PC-9 (cell line): ENCODE data around the gene REXO5. TPM values are rescaled to one million over a fixed set of nuclear protein-coding genes. Genes with fewer than 3 reads are reported as not detected.
A peak's percentile ranks its signal among the peaks of the same experiment; 100 is the strongest.

Source experiments
- BruUV-seq: library from RNA; stranded (reverse); fragments of 400-500 nt; replicated peaks from 2 replicates; lab custom pipeline; 2021; lab: Mats Ljungman, UMichigan
- CTCF ChIA-PET: fragments of 300-600 bp; sonication (Branson Sonifier 250); formaldehyde crosslinking; loops from one replicate; lab custom pipeline; 2022; ENCODE audit warnings: antibody characterized with exemption; lab: Charles Lee
- POLR2A ChIA-PET: fragments of 300-600 bp; sonication (Branson Sonifier 250); formaldehyde crosslinking; loops from one replicate; lab custom pipeline; 2022; ENCODE audit warnings: antibody characterized with exemption; ENCODE audit not compliant: unreplicated experiment; lab: Charles Lee
- DNase-seq, 2 experiments: peaks; one replicate each; pipeline versions ENCODE4 v3.0.0 to v3.0.0-alpha.2; 2015 to 2022; ENCODE audit warnings: mixed read lengths in 1 of 2
- H2AFZ ChIP-seq: fragments of 200-600 bp; sonication (generic); 2 replicates; pipeline ENCODE4 v1.8.1; 2017; ENCODE audit warnings: antibody characterized with exemption
- H3F3A ChIP-seq: fragments of 200-600 bp; sonication (generic); 2 replicates; pipeline ENCODE4 v1.8.1; 2017; ENCODE audit warnings: antibody characterized with exemption, mild to moderate bottlenecking, low read depth; ENCODE audit not compliant: insufficient read depth
- H3K27ac ChIP-seq: fragments of 200-600 bp; sonication (generic); 2 replicates; pipeline ENCODE4 v1.6.1; 2016; ENCODE audit warnings: mixed run types
- H3K27me3 ChIP-seq: fragments of 200-600 bp; sonication (generic); 2 replicates; pipeline ENCODE4 v1.6.1; 2016; ENCODE audit warnings: low read depth, mixed run types; ENCODE audit not compliant: insufficient read depth
- H3K36me3 ChIP-seq: fragments of 200-600 bp; sonication (generic); 2 replicates; pipeline ENCODE4 v1.6.1; 2016; ENCODE audit warnings: low read depth, mixed run types
- H3K4me1 ChIP-seq: fragments of 200-600 bp; sonication (generic); replicated peaks from 2 replicates; pipeline ENCODE4 v1.6.1; 2016; ENCODE audit warnings: mixed run types; ENCODE audit not compliant: insufficient read depth
- H3K4me2 ChIP-seq: fragments of 200-600 bp; sonication (generic); 2 replicates; pipeline ENCODE4 v1.6.1; 2017; ENCODE audit warnings: mixed run types
- H3K4me3 ChIP-seq: fragments of 200-600 bp; sonication (generic); 2 replicates; pipeline ENCODE4 v1.6.1; 2016; ENCODE audit warnings: mixed run types
- H3K79me2 ChIP-seq: fragments of 200-600 bp; sonication (generic); 2 replicates; pipeline ENCODE4 v1.6.1; 2017; ENCODE audit warnings: low read depth, mixed run types
- H3K9me2 ChIP-seq: fragments of 200-600 bp; sonication (generic); 2 replicates; pipeline ENCODE4 v1.8.1; 2017; ENCODE audit warnings: mild to moderate bottlenecking; ENCODE audit not compliant: insufficient read depth
- H3K9me3 ChIP-seq: fragments of 200-600 bp; sonication (generic); 2 replicates; pipeline ENCODE4 v1.8.1; 2016; ENCODE audit warnings: low read depth; ENCODE audit not compliant: insufficient read depth
- H4K20me1 ChIP-seq: fragments of 200-600 bp; sonication (generic); 2 replicates; pipeline ENCODE4 v1.8.1; 2017; ENCODE audit not compliant: insufficient read depth
- CTCF ChIP-seq: fragments of 200-600 bp; sonication (generic); conservative IDR thresholded peaks from 2 replicates; pipeline ENCODE4 v1.6.1; 2017; ENCODE audit warnings: mixed run types, antibody characterized with exemption, mild to moderate bottlenecking, moderate library complexity
- EZH2 ChIP-seq: fragments of 200-600 bp; sonication (generic); IDR thresholded peaks from 2 replicates; pipeline ENCODE4 v1.8.0; 2017; ENCODE audit warnings: antibody characterized with exemption, low read depth
- intact Hi-C: fragments of 100-400 bp; cut with micrococcal nuclease; formaldehyde crosslinking; loops from one replicate; pipeline ENCODE4 v1.10.0; 2022; ENCODE audit not compliant: unreplicated experiment
- total RNA-seq: library from RNA; stranded (reverse); gene quantifications from 2 replicates; pipeline ENCODE4 v1.2.3, GENCODE V29; 2021

The REXO5 gene
- total RNA-seq, 1 experiment from 2014 or later = 13.2 TPM

- H3K4me3 ChIP-seq = no peak overlapping the region
- no peaks in the 10 kb centered on the region for H3K9me2 ChIP-seq
- H3K36me3 ChIP-seq = 0 out of 2 replicates have a peak, but pooled peaks cover 9% of the 10 kb centered on the region
- H3K9me3 ChIP-seq = no peaks in the 10 kb centered on the region
- no peaks in the 10 kb centered on the region for H3K79me2 ChIP-seq
- no peak for DNase-seq
- no peaks in the 10 kb centered on the region for H3K27me3 ChIP-seq
- no TSS peak for BruUV-seq
- H2AFZ ChIP-seq = no peak overlapping the region
- H3K4me2 ChIP-seq = no peak overlapping the region
- H4K20me1 ChIP-seq = no peaks in the 10 kb centered on the region
- CTCF ChIA-PET = no interaction called here
- intact Hi-C loops = no loop called here
- no peak overlapping the region for H3K27ac ChIP-seq
- no peak for TF ChIP-seq CTCF
- no peak for TF ChIP-seq EZH2
- H3K4me1 ChIP-seq = no peaks in the 10 kb centered on the region
- POLR2A ChIA-PET = no interaction called here
- no peaks in the 10 kb centered on the region for H3F3A ChIP-seq
Measured at GRCh38 chr16:20798364-20798763, 8.0 kb upstream of the REXO5 start.

DNA sequence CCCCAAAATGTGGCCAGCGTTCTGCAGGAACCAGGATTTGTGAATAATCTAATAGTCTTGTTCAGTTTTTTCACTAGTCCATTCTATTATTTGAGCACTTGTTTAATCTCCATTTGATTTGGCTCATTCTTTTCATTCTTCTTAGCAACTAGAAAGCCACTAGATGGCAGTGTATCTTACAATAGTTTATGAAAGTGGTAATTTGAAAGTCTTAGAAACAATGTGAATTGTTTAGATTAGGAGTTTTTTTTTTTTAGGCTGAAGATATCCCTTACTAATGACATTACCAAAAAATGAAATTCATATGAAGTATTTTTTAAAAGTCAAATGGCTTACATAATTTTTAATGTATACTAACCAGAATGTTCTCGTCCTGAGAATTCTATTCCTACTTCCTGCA lies 6.7 kb upstream of the REXO5 start:
- Histone ChIP-seq H3K27me3 (no peaks in the 10 kb centered on the region), H3K4me1 (no peaks in the 10 kb centered on the region), H3K4me3 (no peak overlapping the region), H2AFZ (no peak overlapping the region), H3F3A (no peaks in the 10 kb centered on the region), H3K36me3 (0 out of 2 replicates have a peak, but pooled peaks cover 9% of the 10 kb centered on the region), H3K27ac (no peak overlapping the region), H4K20me1 (no peaks in the 10 kb centered on the region), H3K79me2 (no peaks in the 10 kb centered on the region), H3K9me3 (no peaks in the 10 kb centered on the region), H3K9me2 (no peaks in the 10 kb centered on the region), H3K4me2 (no peak overlapping the region)
- peak in 1 of 2 experiments; percentile 37 for DNase-seq
- intact Hi-C loops = no loop called here
- BruUV-seq = no TSS peak
- TF ChIP-seq EZH2 = no peak
- peak; percentile 77 for TF ChIP-seq CTCF
- ChIA-PET POLR2A (no interaction called here), CTCF (interaction anchor here (0.7 to 1.2 kb wide), 2 partner anchors 9 to 284 kb away, joined by 3 read pairs; no protein-coding TSS in a partner anchor)

DNA sequence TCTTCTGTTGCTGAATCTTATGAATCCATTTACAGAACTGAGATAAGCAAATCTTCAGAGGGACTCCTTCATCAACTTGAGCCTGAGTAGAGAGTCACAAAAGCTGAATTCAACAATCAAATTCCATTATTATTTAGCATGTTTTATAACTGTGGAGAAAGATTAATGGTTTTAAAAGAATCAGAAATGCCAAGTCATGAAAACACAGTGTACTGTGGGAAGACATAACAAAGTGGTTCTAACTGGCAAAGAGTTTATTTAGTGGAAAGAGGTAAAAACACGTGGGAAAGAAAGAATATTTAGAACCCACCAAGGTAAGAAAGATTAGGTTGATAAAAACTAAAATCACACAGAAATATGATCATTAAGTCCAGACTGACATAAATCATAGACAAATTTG lies 5.0 kb upstream of the REXO5 start:
- H3F3A ChIP-seq = peaks cover 6% of the 10 kb centered on the region; the same call in 1 of the 2 replicates
- BruUV-seq = no TSS peak
- H3K4me2 ChIP-seq = no peak overlapping the region
- ChIA-PET CTCF (interaction anchor here (0.6 kb wide), 1 partner anchor 13 kb away, joined by 4 read pairs; no protein-coding TSS in a partner anchor), POLR2A (no interaction called here)
- intact Hi-C loops = no loop called here
- H3K4me3 ChIP-seq = no peak overlapping the region
- DNase-seq = no peak
- no peaks in the 10 kb centered on the region for H3K9me2 ChIP-seq
- H3K9me3 ChIP-seq = no peaks in the 10 kb centered on the region
- no peaks in the 10 kb centered on the region for H4K20me1 ChIP-seq
- H2AFZ ChIP-seq = no peak overlapping the region
- H3K79me2 ChIP-seq = 0 out of 2 replicates have a peak, but pooled peaks cover 2% of the 10 kb centered on the region
- no peaks in the 10 kb centered on the region for H3K4me1 ChIP-seq
- TF ChIP-seq CTCF = no peak
- no peak for TF ChIP-seq EZH2
- 0 out of 2 replicates have a peak, but pooled peaks cover 9% of the 10 kb centered on the region for H3K36me3 ChIP-seq
- H3K27ac ChIP-seq = no peak overlapping the region
- no peaks in the 10 kb centered on the region for H3K27me3 ChIP-seq
